ENCODE results near the gene ARL4D. TPM values are rescaled to one million over a fixed set of nuclear protein-coding genes. Genes with fewer than 3 reads are reported as not detected.

ARL4D gene
- total RNA-seq, 1 experiment from 2014 or later: 43.0 TPM

- H3K27me3 ChIP-seq (ENCODE audit: control insufficient read depth, insufficient read depth, low read length): no peaks in the 10 kb centered on the region
- peak; percentile 12 for DNase-seq
- no peaks in the 10 kb centered on the region for H3K36me3 ChIP-seq (replicated peaks; ENCODE audit: control insufficient read depth, insufficient read depth, low read length)
- H3K4me3 ChIP-seq (ENCODE audit: insufficient read depth, low read depth, low read length): no peak overlapping the region
These were observed 45.6 kb downstream of the ARL4D start for GRCh38 chr17:43444223-43445008.

- no peak for DNase-seq
- H3K36me3 ChIP-seq (replicated peaks; ENCODE audit: control insufficient read depth, insufficient read depth, low read length): no peaks in the 10 kb centered on the region
- no peaks in the 10 kb centered on the region for H3K27me3 ChIP-seq (ENCODE audit: control insufficient read depth, insufficient read depth, low read length)
- no peak overlapping the region for H3K4me3 ChIP-seq (ENCODE audit: insufficient read depth, low read depth, low read length)
These were observed 46.3 kb downstream of the ARL4D start for GRCh38 chr17:43445009-43445589.

- H3K36me3 ChIP-seq (replicated peaks; ENCODE audit: control insufficient read depth, insufficient read depth, low read length): no peaks in the 10 kb centered on the region
- no peaks in the 10 kb centered on the region for H3K27me3 ChIP-seq (ENCODE audit: control insufficient read depth, insufficient read depth, low read length)
- DNase-seq: no peak
- no peak overlapping the region for H3K4me3 ChIP-seq (ENCODE audit: insufficient read depth, low read depth, low read length)
These were observed 48.0 kb downstream of the ARL4D start for GRCh38 chr17:43446773-43447172.

- H3K4me3 ChIP-seq (ENCODE audit: insufficient read depth, low read depth, low read length): no peak overlapping the region
- H3K36me3 ChIP-seq (replicated peaks; ENCODE audit: control insufficient read depth, insufficient read depth, low read length): no peaks in the 10 kb centered on the region
- no peaks in the 10 kb centered on the region for H3K27me3 ChIP-seq (ENCODE audit: control insufficient read depth, insufficient read depth, low read length)
- DNase-seq: no peak
These were observed 50.1 kb downstream of the ARL4D start for GRCh38 chr17:43448720-43449469.

- H3K27me3 ChIP-seq (ENCODE audit: control insufficient read depth, insufficient read depth, low read length): no peaks in the 10 kb centered on the region
- DNase-seq: no peak
- H3K4me3 ChIP-seq (ENCODE audit: insufficient read depth, low read depth, low read length): no peak overlapping the region
- no peaks in the 10 kb centered on the region for H3K36me3 ChIP-seq (replicated peaks; ENCODE audit: control insufficient read depth, insufficient read depth, low read length)
These were observed 50.9 kb downstream of the ARL4D start for GRCh38 chr17:43449470-43450248.

Other genes with a start within 250 kb of the ARL4D start
- 44.2 and 60.1 TPM in 2 replicates for gene NBR1, start 227.8 kb upstream of the ARL4D start, total RNA-seq (2014; rRNA removed; shearing (Covaris generic))
- gene TMEM106A, start 187.1 kb upstream of the ARL4D start, total RNA-seq (2014; rRNA removed; shearing (Covaris generic)): 0.96 and 1.7 TPM in 2 replicates
- not detected in 2 replicates for gene CCDC200, start 170.4 kb upstream of the ARL4D start, total RNA-seq (2014; rRNA removed; shearing (Covaris generic))
- gene RNU2-1, start 165.0 kb upstream of the ARL4D start, total RNA-seq (2014; rRNA removed; shearing (Covaris generic)): not detected in 2 replicates
- 42.6 and 44.9 TPM in 2 replicates for gene DHX8, start 85.0 kb downstream of the ARL4D start, total RNA-seq (2014; rRNA removed; shearing (Covaris generic))
- gene ETV4, start 147.3 kb downstream of the ARL4D start, total RNA-seq (2014; rRNA removed; shearing (Covaris generic)): 186 and 191 TPM in 2 replicates

Data from H7 (cell line).